PC-3 (cell line): ENCODE measurements around the gene ZNF24. TPM values are rescaled to one million over a fixed set of nuclear protein-coding genes. Genes with fewer than 3 reads are reported as not detected.

ENCODE experiments used
- ATAC-seq: fragments of 200-7000 bp; cut with Tn5 transposase; 2 replicates; pipeline ENCODE4 v1.9.1; 2020; ENCODE audit warnings: mild to moderate bottlenecking, moderate library complexity
- Bru-seq: library from RNA; stranded (reverse); fragments of 400-500 nt; gene quantifications from one replicate; lab custom pipeline; 2021; lab: Mats Ljungman, UMichigan
- BruChase-seq, 2 experiments: library from RNA; stranded (reverse); fragments of 400-500 nt; gene quantifications; one replicate each; lab custom pipeline; 2021; lab: Mats Ljungman, UMichigan
- BruUV-seq: library from RNA; stranded (reverse); fragments of 400-500 nt; replicated peaks from 2 replicates; lab custom pipeline; 2021; lab: Mats Ljungman, UMichigan
- CTCF ChIA-PET: fragments of 300-600 bp; sonication (Branson Sonifier 250); formaldehyde crosslinking; loops from one replicate; lab custom pipeline; 2022; ENCODE audit warnings: antibody characterized with exemption; lab: Charles Lee
- POLR2A ChIA-PET: fragments of 300-600 bp; sonication (Branson Sonifier 250); formaldehyde crosslinking; loops from one replicate; lab custom pipeline; 2022; ENCODE audit warnings: antibody characterized with exemption; ENCODE audit not compliant: unreplicated experiment; lab: Charles Lee
- DNase-seq: peaks from one replicate; pipeline ENCODE4 v3.0.0-alpha.2; 2015
- H2AFZ ChIP-seq: fragments of 300-600 bp; sonication (generic); 2 replicates; pipeline ENCODE4 v1.6.0; 2016; ENCODE audit warnings: antibody characterized with exemption, low read length
- H3F3A ChIP-seq: fragments of 300-600 bp; sonication (generic); one replicate; pipeline ENCODE4 v1.6.0; 2017; ENCODE audit warnings: antibody characterized with exemption, low read length, control low read depth, mild to moderate bottlenecking; ENCODE audit not compliant: unreplicated experiment
- H3K27ac ChIP-seq: fragments of 300-600 bp; sonication (generic); 2 replicates; pipeline ENCODE4 v1.5.1; 2016; ENCODE audit warnings: mild to moderate bottlenecking, low read length
- H3K27me3 ChIP-seq: fragments of 300-600 bp; sonication (generic); 2 replicates; pipeline ENCODE4 v1.6.1; 2016; ENCODE audit warnings: low read length, mixed read lengths
- H3K36me3 ChIP-seq: fragments of 300-600 bp; sonication (generic); 2 replicates; pipeline ENCODE4 v1.6.1; 2016; ENCODE audit warnings: low read depth, mixed run types, low read length, mixed read lengths
- H3K4me1 ChIP-seq: fragments of 300-600 bp; sonication (generic); 2 replicates; pipeline ENCODE4 v1.5.1; 2016; ENCODE audit warnings: low read length; ENCODE audit not compliant: insufficient read depth
- H3K4me2 ChIP-seq: fragments of 300-600 bp; sonication (generic); 2 replicates; pipeline ENCODE4 v1.6.0; 2016; ENCODE audit warnings: low read length
- H3K4me3 ChIP-seq: fragments of 300-600 bp; sonication (generic); 2 replicates; pipeline ENCODE4 v1.5.1; 2016; ENCODE audit warnings: mild to moderate bottlenecking, low read length, mixed read lengths
- H3K79me2 ChIP-seq: fragments of 300-600 bp; sonication (generic); 2 replicates; pipeline ENCODE4 v1.6.1; 2017; ENCODE audit warnings: low read length, mixed read lengths
- H3K9ac ChIP-seq: fragments of 300-600 bp; sonication (generic); 2 replicates; pipeline ENCODE4 v1.6.0; 2016; ENCODE audit warnings: mild to moderate bottlenecking, low read length
- H3K9me2 ChIP-seq: fragments of 300-600 bp; sonication (generic); replicated peaks from 2 replicates; pipeline ENCODE4 v1.6.1; 2016; ENCODE audit warnings: mixed run types, low read length, mixed read lengths
- H3K9me3 ChIP-seq: fragments of 300-600 bp; sonication (generic); 2 replicates; pipeline ENCODE4 v1.6.1; 2016; ENCODE audit warnings: low read length, mixed read lengths
- H4K20me1 ChIP-seq: fragments of 300-600 bp; sonication (generic); 2 replicates; pipeline ENCODE4 v1.6.1; 2016; ENCODE audit warnings: low read length, mixed read lengths
- EZH2 ChIP-seq: fragments of 300-600 bp; sonication (generic); IDR thresholded peaks from one replicate; pipeline ENCODE4 v1.6.1; 2017; ENCODE audit warnings: antibody characterized with exemption, mild to moderate bottlenecking, low read length; ENCODE audit not compliant: unreplicated experiment
- EZH2phosphoT487 ChIP-seq: fragments of 300-600 bp; sonication (generic); IDR thresholded peaks from 2 replicates; pipeline ENCODE4 v1.6.1; 2018; ENCODE audit warnings: mild to moderate bottlenecking, antibody characterized with exemption, low read length, borderline replicate concordance
- intact Hi-C: fragments of 100-400 bp; cut with micrococcal nuclease; formaldehyde crosslinking; loops from 2 replicates; pipeline ENCODE4 v1.9.0; 2023
- long read RNA-seq: library from polyadenylated mRNA; unstranded; transcript quantifications from one replicate; pipeline ENCODE4 v2.0.0, GENCODE V29; 2021; ENCODE audit not compliant: unreplicated experiment
- total RNA-seq: library from RNA; depleted of rRNA; stranded (reverse); fragments of >200 nt; gene quantifications from 2 replicates; pipeline ENCODE4 v1.2.3, GENCODE V29; 2014; rRNA removed
- TF ChIP-seq, protein P1 (sequence below): fragments of 300-600 bp; sonication (generic); conservative IDR thresholded peaks from 2 replicates; pipeline ENCODE4 v1.5.1; 2017; ENCODE audit warnings: antibody characterized with exemption, low read depth, mild to moderate bottlenecking, low read length

ZNF24 gene
- 10.4 and 11.0 TPM in 2 replicates for total RNA-seq
- Bru-seq, nascent RNA = percentile 95 among the genes with signal in this experiment
- percentile 97 among the genes with signal in this experiment for BruChase-seq, experiment 1, labeled RNA remaining after a 6-hour chase
- BruChase-seq, experiment 2, labeled RNA remaining after a 2-hour chase = percentile 99 among the genes with signal in this experiment
- long read RNA-seq, full-length matches to known transcripts = 46 of 57 reads
- long read RNA-seq, partial matches to known transcripts = 3 of 57 reads
- long read RNA-seq, other reads (novel, unspliced or antisense) = 8 of 57 reads

DNA sequence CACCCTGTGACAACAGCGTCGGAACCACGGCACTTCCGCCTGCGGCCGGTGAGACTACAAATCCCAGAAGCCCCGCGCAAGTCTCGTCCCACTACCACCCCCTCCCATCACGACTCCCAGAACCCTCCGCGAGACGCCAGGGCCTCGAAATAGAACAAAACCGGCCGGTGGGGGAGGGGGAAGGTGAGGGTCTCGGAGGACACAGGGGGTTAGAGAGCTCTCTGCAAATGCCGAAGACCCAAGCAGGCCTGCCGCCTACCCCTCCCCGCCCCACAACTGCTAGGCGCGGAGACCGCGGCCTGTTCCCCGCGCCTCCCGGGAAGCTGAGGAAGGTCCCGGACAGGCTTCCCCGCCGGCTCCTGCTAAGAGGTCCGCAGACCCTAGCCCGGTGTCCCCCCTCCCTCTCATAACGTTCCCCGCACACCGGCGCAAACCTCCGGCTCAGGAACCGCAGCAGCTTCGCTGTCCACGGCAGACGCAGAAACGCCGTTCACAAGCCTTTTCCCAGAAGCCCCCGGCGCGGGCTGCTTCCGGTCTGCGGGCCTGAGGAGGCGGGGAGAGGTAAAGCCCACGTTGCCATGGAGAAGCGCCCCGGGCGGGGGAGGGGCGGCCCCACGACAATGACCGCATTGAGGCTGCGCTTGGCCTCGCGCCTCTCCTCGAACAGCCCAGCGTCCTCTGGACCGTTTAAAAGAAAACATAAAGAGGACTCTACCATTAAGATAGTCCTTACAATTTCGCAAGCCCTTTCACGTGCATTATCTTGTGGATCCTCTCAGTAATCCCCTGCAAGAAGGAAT is at the start of gene ZNF24:
ZNF24 (minus strand) TSS at position 485 of the 800 bp plus-strand sequence. CDS start 3,770 bp downstream, outside the sequence.
- ChIA-PET POLR2A (no interaction called here), CTCF (interaction anchor here (0.6 kb wide), 1 partner anchor 105 kb away, joined by 3 read pairs; no protein-coding TSS in a partner anchor)
- peaks cover 13% of the 10 kb centered on the region; the same call in 1 of the 2 replicates for H4K20me1 ChIP-seq
- H3K4me3 ChIP-seq = peak within 1 kb of the TSS; percentile 76
- H2AFZ ChIP-seq = peak within 1 kb of the TSS; percentile 84
- DNase-seq = peak; percentile 74
- TF ChIP-seq EZH2 (no peak), EZH2phosphoT487 (no peak)
- TF ChIP-seq, protein P1, sequence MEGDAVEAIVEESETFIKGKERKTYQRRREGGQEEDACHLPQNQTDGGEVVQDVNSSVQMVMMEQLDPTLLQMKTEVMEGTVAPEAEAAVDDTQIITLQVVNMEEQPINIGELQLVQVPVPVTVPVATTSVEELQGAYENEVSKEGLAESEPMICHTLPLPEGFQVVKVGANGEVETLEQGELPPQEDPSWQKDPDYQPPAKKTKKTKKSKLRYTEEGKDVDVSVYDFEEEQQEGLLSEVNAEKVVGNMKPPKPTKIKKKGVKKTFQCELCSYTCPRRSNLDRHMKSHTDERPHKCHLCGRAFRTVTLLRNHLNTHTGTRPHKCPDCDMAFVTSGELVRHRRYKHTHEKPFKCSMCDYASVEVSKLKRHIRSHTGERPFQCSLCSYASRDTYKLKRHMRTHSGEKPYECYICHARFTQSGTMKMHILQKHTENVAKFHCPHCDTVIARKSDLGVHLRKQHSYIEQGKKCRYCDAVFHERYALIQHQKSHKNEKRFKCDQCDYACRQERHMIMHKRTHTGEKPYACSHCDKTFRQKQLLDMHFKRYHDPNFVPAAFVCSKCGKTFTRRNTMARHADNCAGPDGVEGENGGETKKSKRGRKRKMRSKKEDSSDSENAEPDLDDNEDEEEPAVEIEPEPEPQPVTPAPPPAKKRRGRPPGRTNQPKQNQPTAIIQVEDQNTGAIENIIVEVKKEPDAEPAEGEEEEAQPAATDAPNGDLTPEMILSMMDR = no peak
- intact Hi-C loops = loop anchor here (2.0 kb wide), 1 partner anchor 53 kb away; the partner anchor contains the start of gene ZSCAN30
- peak within 1 kb of the TSS; percentile 88 for H3K4me2 ChIP-seq
- H3K36me3 ChIP-seq = peaks cover 8% of the 10 kb centered on the region; the same call in 1 of the 2 replicates
- H3K4me1 ChIP-seq = peaks cover 11% of the 10 kb centered on the region; the same call in 1 of the 2 replicates
- peak within 1 kb of the TSS; percentile 96 for H3K9ac ChIP-seq
- no peaks in the 10 kb centered on the region for H3K9me3 ChIP-seq
- peaks cover 41% of the 10 kb centered on the region for H3K79me2 ChIP-seq
- H3K27ac ChIP-seq = peak within 1 kb of the TSS; percentile 74
- TSS peak; percentile 68 for BruUV-seq
- H3F3A ChIP-seq = no peaks in the 10 kb centered on the region
- no peaks in the 10 kb centered on the region for H3K9me2 ChIP-seq
- peak; percentile 83 for ATAC-seq
- H3K27me3 ChIP-seq = no peaks in the 10 kb centered on the region

DNA sequence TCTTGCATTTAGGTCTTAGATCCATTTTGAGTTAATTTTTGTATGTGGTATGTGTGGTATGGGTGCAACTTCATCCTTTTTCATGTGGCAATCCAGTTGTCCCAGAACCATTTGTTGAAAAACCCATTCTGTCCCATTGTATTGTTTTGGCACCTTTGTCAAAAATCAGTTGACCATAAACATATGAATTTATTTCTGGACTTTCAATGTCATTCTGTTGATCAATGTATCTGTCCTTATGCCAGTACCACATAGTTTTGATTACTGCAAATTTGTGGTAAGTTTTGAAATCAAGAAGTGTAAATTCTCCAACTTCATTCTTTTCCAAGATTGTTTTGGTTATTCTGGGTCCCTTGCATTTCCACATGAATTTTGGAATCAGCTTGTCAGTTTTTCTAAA is 49.5 kb upstream of the ZNF24 start:
- intact Hi-C loops = no loop called here
- POLR2A ChIA-PET = no interaction called here
- BruUV-seq = no TSS peak
- no peak overlapping the region for H3K4me2 ChIP-seq
- DNase-seq (no peak), ATAC-seq (no peak)
- H4K20me1 ChIP-seq = no peaks in the 10 kb centered on the region
- H3K9me2 ChIP-seq = no peaks in the 10 kb centered on the region
- CTCF ChIA-PET = no interaction called here
- no peaks in the 10 kb centered on the region for H3K9me3 ChIP-seq
- H3K9ac ChIP-seq = no peak overlapping the region
- no peaks in the 10 kb centered on the region for H3F3A ChIP-seq
- H2AFZ ChIP-seq = no peak overlapping the region
- H3K36me3 ChIP-seq = no peaks in the 10 kb centered on the region
- H3K4me1 ChIP-seq = no peaks in the 10 kb centered on the region
- no peaks in the 10 kb centered on the region for H3K27me3 ChIP-seq
- H3K27ac ChIP-seq = no peak overlapping the region
- H3K4me3 ChIP-seq = no peak overlapping the region
- no peaks in the 10 kb centered on the region for H3K79me2 ChIP-seq
- TF ChIP-seq, protein P1 = no peak
- TF ChIP-seq EZH2 (no peak), EZH2phosphoT487 (no peak)
